PC-3 (cell line): ENCODE results near the gene IQGAP1. TPM values are rescaled to one million over a fixed set of nuclear protein-coding genes. Genes with fewer than 3 reads are reported as not detected.

Experiments
- ATAC-seq: fragments of 200-7000 bp; cut with Tn5 transposase; 2 replicates; pipeline ENCODE4 v1.9.1; 2020; ENCODE audit warnings: mild to moderate bottlenecking, moderate library complexity
- BruUV-seq: library from RNA; stranded (reverse); fragments of 400-500 nt; replicated peaks from 2 replicates; lab custom pipeline; 2021; lab: Mats Ljungman, UMichigan
- CTCF ChIA-PET: fragments of 300-600 bp; sonication (Branson Sonifier 250); formaldehyde crosslinking; loops from one replicate; lab custom pipeline; 2022; ENCODE audit warnings: antibody characterized with exemption; lab: Charles Lee
- POLR2A ChIA-PET: fragments of 300-600 bp; sonication (Branson Sonifier 250); formaldehyde crosslinking; loops from one replicate; lab custom pipeline; 2022; ENCODE audit warnings: antibody characterized with exemption; ENCODE audit not compliant: unreplicated experiment; lab: Charles Lee
- DNase-seq: peaks from one replicate; pipeline ENCODE4 v3.0.0-alpha.2; 2015
- H2AFZ ChIP-seq: fragments of 300-600 bp; sonication (generic); 2 replicates; pipeline ENCODE4 v1.6.0; 2016; ENCODE audit warnings: antibody characterized with exemption, low read length
- H3F3A ChIP-seq: fragments of 300-600 bp; sonication (generic); one replicate; pipeline ENCODE4 v1.6.0; 2017; ENCODE audit warnings: antibody characterized with exemption, low read length, control low read depth, mild to moderate bottlenecking; ENCODE audit not compliant: unreplicated experiment
- H3K27ac ChIP-seq: fragments of 300-600 bp; sonication (generic); 2 replicates; pipeline ENCODE4 v1.5.1; 2016; ENCODE audit warnings: mild to moderate bottlenecking, low read length
- H3K27me3 ChIP-seq: fragments of 300-600 bp; sonication (generic); 2 replicates; pipeline ENCODE4 v1.6.1; 2016; ENCODE audit warnings: low read length, mixed read lengths
- H3K36me3 ChIP-seq: fragments of 300-600 bp; sonication (generic); 2 replicates; pipeline ENCODE4 v1.6.1; 2016; ENCODE audit warnings: low read depth, mixed run types, low read length, mixed read lengths
- H3K4me1 ChIP-seq: fragments of 300-600 bp; sonication (generic); 2 replicates; pipeline ENCODE4 v1.5.1; 2016; ENCODE audit warnings: low read length; ENCODE audit not compliant: insufficient read depth
- H3K4me2 ChIP-seq: fragments of 300-600 bp; sonication (generic); 2 replicates; pipeline ENCODE4 v1.6.0; 2016; ENCODE audit warnings: low read length
- H3K4me3 ChIP-seq: fragments of 300-600 bp; sonication (generic); 2 replicates; pipeline ENCODE4 v1.5.1; 2016; ENCODE audit warnings: mild to moderate bottlenecking, low read length, mixed read lengths
- H3K79me2 ChIP-seq: fragments of 300-600 bp; sonication (generic); 2 replicates; pipeline ENCODE4 v1.6.1; 2017; ENCODE audit warnings: low read length, mixed read lengths
- H3K9ac ChIP-seq: fragments of 300-600 bp; sonication (generic); 2 replicates; pipeline ENCODE4 v1.6.0; 2016; ENCODE audit warnings: mild to moderate bottlenecking, low read length
- H3K9me2 ChIP-seq: fragments of 300-600 bp; sonication (generic); replicated peaks from 2 replicates; pipeline ENCODE4 v1.6.1; 2016; ENCODE audit warnings: mixed run types, low read length, mixed read lengths
- H3K9me3 ChIP-seq: fragments of 300-600 bp; sonication (generic); 2 replicates; pipeline ENCODE4 v1.6.1; 2016; ENCODE audit warnings: low read length, mixed read lengths
- H4K20me1 ChIP-seq: fragments of 300-600 bp; sonication (generic); 2 replicates; pipeline ENCODE4 v1.6.1; 2016; ENCODE audit warnings: low read length, mixed read lengths
- EZH2 ChIP-seq: fragments of 300-600 bp; sonication (generic); IDR thresholded peaks from one replicate; pipeline ENCODE4 v1.6.1; 2017; ENCODE audit warnings: antibody characterized with exemption, mild to moderate bottlenecking, low read length; ENCODE audit not compliant: unreplicated experiment
- EZH2phosphoT487 ChIP-seq: fragments of 300-600 bp; sonication (generic); IDR thresholded peaks from 2 replicates; pipeline ENCODE4 v1.6.1; 2018; ENCODE audit warnings: mild to moderate bottlenecking, antibody characterized with exemption, low read length, borderline replicate concordance
- intact Hi-C: fragments of 100-400 bp; cut with micrococcal nuclease; formaldehyde crosslinking; loops from 2 replicates; pipeline ENCODE4 v1.9.0; 2023
- total RNA-seq: library from RNA; depleted of rRNA; stranded (reverse); fragments of >200 nt; gene quantifications from 2 replicates; pipeline ENCODE4 v1.2.3, GENCODE V29; 2014
- TF ChIP-seq, protein P1 (sequence below): fragments of 300-600 bp; sonication (generic); conservative IDR thresholded peaks from 2 replicates; pipeline ENCODE4 v1.5.1; 2017; ENCODE audit warnings: antibody characterized with exemption, low read depth, mild to moderate bottlenecking, low read length

IQGAP1 gene
- total RNA-seq, 1 experiment from 2014 or later, result 139 TPM

- no peak overlapping the region for H3K4me2 ChIP-seq
- no peaks in the 10 kb centered on the region for H3K27me3 ChIP-seq
- no peak overlapping the region for H3K9ac ChIP-seq
- intact Hi-C loops, result no loop called here
- H3K27ac ChIP-seq, result no peak overlapping the region
- H3K9me2 ChIP-seq, result no peaks in the 10 kb centered on the region
- peaks cover 12% of the 10 kb centered on the region; the same call in 1 of the 2 replicates for H4K20me1 ChIP-seq
- ChIA-PET CTCF (no interaction called here), POLR2A (no interaction called here)
- H3K79me2 ChIP-seq, result peaks cover 96% of the 10 kb centered on the region
- H3K9me3 ChIP-seq, result no peaks in the 10 kb centered on the region
- no peak overlapping the region for H2AFZ ChIP-seq
- ATAC-seq (no peak), DNase-seq (no peak)
- TF ChIP-seq EZH2phosphoT487 (no peak), EZH2 (no peak)
- TF ChIP-seq, protein P1, sequence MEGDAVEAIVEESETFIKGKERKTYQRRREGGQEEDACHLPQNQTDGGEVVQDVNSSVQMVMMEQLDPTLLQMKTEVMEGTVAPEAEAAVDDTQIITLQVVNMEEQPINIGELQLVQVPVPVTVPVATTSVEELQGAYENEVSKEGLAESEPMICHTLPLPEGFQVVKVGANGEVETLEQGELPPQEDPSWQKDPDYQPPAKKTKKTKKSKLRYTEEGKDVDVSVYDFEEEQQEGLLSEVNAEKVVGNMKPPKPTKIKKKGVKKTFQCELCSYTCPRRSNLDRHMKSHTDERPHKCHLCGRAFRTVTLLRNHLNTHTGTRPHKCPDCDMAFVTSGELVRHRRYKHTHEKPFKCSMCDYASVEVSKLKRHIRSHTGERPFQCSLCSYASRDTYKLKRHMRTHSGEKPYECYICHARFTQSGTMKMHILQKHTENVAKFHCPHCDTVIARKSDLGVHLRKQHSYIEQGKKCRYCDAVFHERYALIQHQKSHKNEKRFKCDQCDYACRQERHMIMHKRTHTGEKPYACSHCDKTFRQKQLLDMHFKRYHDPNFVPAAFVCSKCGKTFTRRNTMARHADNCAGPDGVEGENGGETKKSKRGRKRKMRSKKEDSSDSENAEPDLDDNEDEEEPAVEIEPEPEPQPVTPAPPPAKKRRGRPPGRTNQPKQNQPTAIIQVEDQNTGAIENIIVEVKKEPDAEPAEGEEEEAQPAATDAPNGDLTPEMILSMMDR, result no peak
- H3F3A ChIP-seq, result no peaks in the 10 kb centered on the region
- peaks cover 8% of the 10 kb centered on the region for H3K4me1 ChIP-seq
- peaks cover 19% of the 10 kb centered on the region for H3K36me3 ChIP-seq
- BruUV-seq, result no TSS peak
- no peak overlapping the region for H3K4me3 ChIP-seq
Measured at GRCh38 chr15:90393040-90393439, 5.0 kb downstream of the IQGAP1 start.

DNA sequence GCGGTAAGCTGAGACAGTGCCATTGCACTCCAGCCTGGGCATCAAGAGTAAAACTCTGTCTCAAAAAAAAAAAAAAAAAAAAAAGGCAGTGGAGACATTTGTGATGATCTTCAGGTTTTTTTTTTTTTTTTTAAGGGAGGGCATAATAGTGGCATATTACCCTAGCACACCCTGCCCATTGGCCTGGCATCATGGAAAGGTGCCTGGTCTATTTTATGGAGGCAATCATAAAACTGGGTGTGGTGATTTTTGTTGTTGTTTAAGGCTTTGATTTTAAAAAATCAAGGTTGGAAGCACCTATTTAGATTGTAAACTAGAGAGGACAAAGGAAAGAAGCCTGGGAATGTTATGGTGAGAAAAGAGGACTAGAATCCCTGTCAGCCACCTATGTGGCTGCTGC is 6.0 kb downstream of the IQGAP1 start:
- intact Hi-C loops, result no loop called here
- no peak for ATAC-seq
- H3F3A ChIP-seq, result no peaks in the 10 kb centered on the region
- H3K9me3 ChIP-seq, result no peaks in the 10 kb centered on the region
- H3K9ac ChIP-seq, result no peak overlapping the region
- no peaks in the 10 kb centered on the region for H3K27me3 ChIP-seq
- H3K36me3 ChIP-seq, result peaks cover 19% of the 10 kb centered on the region
- BruUV-seq, result no TSS peak
- no peak overlapping the region for H2AFZ ChIP-seq
- no peak for DNase-seq
- H3K9me2 ChIP-seq, result no peaks in the 10 kb centered on the region
- no peak overlapping the region for H3K4me3 ChIP-seq
- H3K4me1 ChIP-seq, result peaks cover 10% of the 10 kb centered on the region
- ChIA-PET CTCF (interaction anchor here (0.6 kb wide), 1 partner anchor 442 kb away, joined by 8 read pairs; no protein-coding TSS in a partner anchor), POLR2A (no interaction called here)
- H3K4me2 ChIP-seq, result no peak overlapping the region
- H4K20me1 ChIP-seq, result peaks cover 12% of the 10 kb centered on the region; the same call in 1 of the 2 replicates
- H3K27ac ChIP-seq, result no peak overlapping the region
- peaks cover 99% of the 10 kb centered on the region for H3K79me2 ChIP-seq
- TF ChIP-seq, protein P1, result no peak
- TF ChIP-seq EZH2 (no peak), EZH2phosphoT487 (no peak)

GRCh38 chr15:90394748-90395442 is 6.9 kb downstream of the IQGAP1 start:
- no TSS peak for BruUV-seq
- Histone ChIP-seq H3K4me2 (no peak overlapping the region), H3F3A (peaks cover 7% of the 10 kb centered on the region), H3K9me3 (no peaks in the 10 kb centered on the region), H3K27ac (no peak overlapping the region), H3K79me2 (peaks cover 99% of the 10 kb centered on the region), H3K27me3 (no peaks in the 10 kb centered on the region), H2AFZ (no peak overlapping the region), H3K9ac (no peak overlapping the region), H3K9me2 (no peaks in the 10 kb centered on the region), H3K4me3 (no peak overlapping the region), H3K36me3 (peaks cover 19% of the 10 kb centered on the region), H4K20me1 (peaks cover 5% of the 10 kb centered on the region; the same call in 1 of the 2 replicates), H3K4me1 (peaks cover 10% of the 10 kb centered on the region)
- DNase-seq, result no peak
- ATAC-seq, result no peak; the same call in 1 of the 2 replicates
- ChIA-PET CTCF (interaction anchor here (0.6 kb wide), 1 partner anchor 61 kb away, joined by 3 read pairs; no protein-coding TSS in a partner anchor), POLR2A (no interaction called here)
- TF ChIP-seq, protein P1, result no peak
- TF ChIP-seq EZH2phosphoT487 (no peak), EZH2 (no peak)
- intact Hi-C loops, result no loop called here
